Amniotic epithelial cell (primary cell): Measurements from ENCODE around the gene CCDC88C.
A peak's percentile ranks its signal among the peaks of the same experiment; 100 is the strongest.
"Not testable (repeated sequence)": the region's sequence is repeated elsewhere in the genome, so short reads cannot be mapped to it uniquely, and the experiment has no call there.

ENCODE experiments used
- DNase-seq: peaks from one replicate; pipeline ENCODE4 v3.0.0-alpha.2; 2010; ENCODE audit warnings: low read depth

Gene CCDC88C

GRCh38 chr14:91265404-91265803 lies 152.2 kb downstream of the CCDC88C start:
- no peak for DNase-seq

- no peak for DNase-seq
Measured at GRCh38 chr14:91264151-91265150, 153.2 kb downstream of the CCDC88C start.

- no peak for DNase-seq
Measured at GRCh38 chr14:91263329-91263728, 154.3 kb downstream of the CCDC88C start.

- no peak for DNase-seq
Measured at GRCh38 chr14:91261986-91262549, 155.6 kb downstream of the CCDC88C start.

- no peak for DNase-seq
Measured at GRCh38 chr14:91261115-91261514, 156.5 kb downstream of the CCDC88C start.

- no peak for DNase-seq
Measured at GRCh38 chr14:91258876-91259275, 158.7 kb downstream of the CCDC88C start.

GRCh38 chr14:91258011-91258618 lies 159.5 kb downstream of the CCDC88C start:
- DNase-seq = peak; percentile 52

- DNase-seq = no peak
Measured at GRCh38 chr14:91257328-91258010, 160.2 kb downstream of the CCDC88C start.

- no peak for DNase-seq
Measured at GRCh38 chr14:91256661-91257060, 161.0 kb downstream of the CCDC88C start.

- no peak for DNase-seq
Measured at GRCh38 chr14:91255026-91255695, 162.5 kb downstream of the CCDC88C start.

- no peak for DNase-seq
Measured at GRCh38 chr14:91254461-91254860, 163.2 kb downstream of the CCDC88C start.

- no peak for DNase-seq
Measured at GRCh38 chr14:91253795-91254323, 163.8 kb downstream of the CCDC88C start.

GRCh38 chr14:91252871-91253794 lies 164.5 kb downstream of the CCDC88C start:
- no peak for DNase-seq

- DNase-seq = no peak
Measured at GRCh38 chr14:91250912-91251311, 166.7 kb downstream of the CCDC88C start.

- peak; percentile 20 for DNase-seq
Measured at GRCh38 chr14:91249841-91250616, 167.6 kb downstream of the CCDC88C start.

- no peak for DNase-seq
Measured at GRCh38 chr14:91246051-91246852, 171.4 kb downstream of the CCDC88C start.

GRCh38 chr14:91245616-91246015 lies 172.0 kb downstream of the CCDC88C start:
- DNase-seq = not testable (repeated sequence)

- DNase-seq = no peak
Measured at GRCh38 chr14:91245029-91245428, 172.6 kb downstream of the CCDC88C start.

- DNase-seq = peak; percentile 53
Measured at GRCh38 chr14:91244501-91244901, 173.1 kb downstream of the CCDC88C start, which contains the start of gene GPR68. Gene GPR68 (minus strand): TSS chr14:91244704. CDS start chr14:91235050, 9,654 bp downstream.
